Right lobe of liver (tissue), 6 donors: ENCODE results near the gene UBE3C. TPM values are rescaled to one million over a fixed set of nuclear protein-coding genes. Genes with fewer than 3 reads are reported as not detected.
"Not testable (repeated sequence)": the region's sequence is repeated elsewhere in the genome, so short reads cannot be mapped to it uniquely, and the experiment has no call there.

Source experiments
- ATAC-seq, 4 donors: fragments of 200-7000 bp; cut with Tn5 transposase; one replicate each; pipeline ENCODE4 v1.9.1; 2020; ENCODE audit warnings: mild to moderate bottlenecking in 4 of 4, moderate library complexity in 4 of 4
- DNase-seq, 3 donors: peaks; one replicate each; pipeline ENCODE4 v3.0.0-alpha.2; 2020
- H3K27ac ChIP-seq, 3 donors: fragments of 200-600 bp; one replicate each; pipeline ENCODE4 v1.8.0; 2022
- H3K27me3 ChIP-seq, 2 donors: fragments of 200-600 bp; one replicate each; pipeline ENCODE4 v1.8.0; 2022
- H3K36me3 ChIP-seq, 4 donors: fragments of 200-600 bp; sonication (generic) in 1 of 4; one replicate each; pipeline versions ENCODE4 v1.5.1 to v1.8.0; 2017 to 2022; ENCODE audit warnings: control low read depth in 1 of 4
- H3K4me1 ChIP-seq, 4 donors: fragments of 200-600 bp; sonication (generic) in 1 of 4; one replicate each; pipeline versions ENCODE4 v1.5.1 to v1.8.0; 2017 to 2022; ENCODE audit warnings: control low read depth in 1 of 4
- H3K4me3 ChIP-seq, 3 donors: fragments of 200-600 bp; one replicate each; pipeline ENCODE4 v1.8.0; 2022
- H3K9me3 ChIP-seq, 4 donors: fragments of 200-600 bp; sonication (generic) in 1 of 4; one replicate each; pipeline versions ENCODE4 v1.5.1 to v1.8.0; 2017 to 2022; ENCODE audit warnings: control low read depth in 1 of 4
- CTCF ChIP-seq, 4 donors: fragments of 200-600 bp in 3 of 4; fragments of 450-650 bp in 1 of 4; IDR thresholded peaks; one replicate each; pipeline versions ENCODE4 v1.5.1 to v1.8.0; 2016 to 2022; ENCODE audit warnings: antibody characterized with exemption in 4 of 4, mild to moderate bottlenecking in 2 of 4
- POLR2A ChIP-seq: fragments of 450-650 bp; IDR thresholded peaks from one replicate; pipeline ENCODE4 v1.6.1; 2017; ENCODE audit warnings: antibody characterized with exemption, mild to moderate bottlenecking
- WGBS: methylation state at CpG from one replicate; pipeline ENCODE4 v1.1.6; 2018; ENCODE audit warnings: low coverage, low lambda C conversion rate; ENCODE audit not compliant: insufficient coverage; ENCODE audit errors: missing lambda C conversion rate; 5-methylcytosine and 5-hydroxymethylcytosine counted together
- intact Hi-C, 2 donors: fragments of 100-400 bp; cut with DNase I; formaldehyde crosslinking; loops; one replicate each; pipeline versions ENCODE4 v1.11.2 to v1.14.1; 2022
- total RNA-seq, 6 experiments: library from RNA; depleted of rRNA in 2 of 6; stranded (reverse); fragments of >200 nt in 2 of 6; fragmentation: NEBNext Ultra II Directional in 3 of 6; extraction: Animal tissue kit (Norgen Biotek cat#: 25700) in 3 of 6; gene quantifications; one replicate each; pipeline versions ENCODE4 v1.1.0 to v1.2.4, GENCODE V29; 2016 to 2023
- donor health status: DM: no; HTN: yes; CAD: no.
- donor health status: DM: no; HTN: no; CAD: no.
- donor health status: DM: no; HTN: no; CAD: no.
- donor health status: DM: no; HTN: yes; CAD: no.
- donor health status: DM: no; HTN: yes; CAD: no.

Gene UBE3C
- total RNA-seq, 6 experiments from 2014 or later: 28.3 to 48.1 (median 31.9) TPM

GRCh38 chr7:157158400-157158799 lies 19.7 kb downstream of the UBE3C start:
- Histone ChIP-seq H3K27me3 (no peaks in the 10 kb centered on the region), H3K4me3 (no peak overlapping the region), H3K4me1 (no peaks in the 10 kb centered on the region), H3K27ac (no peak overlapping the region), H3K9me3 (no peaks in the 10 kb centered on the region), H3K36me3 (no peaks in the 10 kb centered on the region)
- no peak for ATAC-seq
- intact Hi-C loops: no loop called here
- DNase-seq: no peak
- TF ChIP-seq POLR2A: no peak
- TF ChIP-seq CTCF (IDR thresholded peaks at IDR 0.05): no peak
- 82% methylated on average over 4 of the region's 4 CpGs for WGBS

- H3K4me3 ChIP-seq, H3K9me3 ChIP-seq, ATAC-seq, H3K27me3 ChIP-seq, H3K36me3 ChIP-seq, H3K27ac ChIP-seq, intact Hi-C loops, DNase-seq, H3K4me1 ChIP-seq: not testable (repeated sequence)
- 93% methylated on average over 9 of the region's 9 CpGs for WGBS
These were observed 20.8 kb downstream of the UBE3C start for GRCh38 chr7:157159537-157159936.

GRCh38 chr7:157160433-157160832 lies 21.7 kb downstream of the UBE3C start:
- no peak overlapping the region for H3K27ac ChIP-seq
- intact Hi-C loops: no loop called here
- 75% methylated on average over 1 of the region's 1 CpG for WGBS
- TF ChIP-seq POLR2A (no peak), CTCF (IDR thresholded peaks at IDR 0.05) (no peak)
- H3K4me1 ChIP-seq: no peaks in the 10 kb centered on the region
- no peaks in the 10 kb centered on the region for H3K27me3 ChIP-seq
- DNase-seq (no peak), ATAC-seq (no peak)
- no peaks in the 10 kb centered on the region for H3K9me3 ChIP-seq
- H3K36me3 ChIP-seq: no peaks in the 10 kb centered on the region
- H3K4me3 ChIP-seq: no peak overlapping the region

GRCh38 chr7:157165987-157166386 lies 27.3 kb downstream of the UBE3C start:
- TF ChIP-seq CTCF (IDR thresholded peaks at IDR 0.05) (no peak), POLR2A (no peak)
- DNase-seq: no peak
- Histone ChIP-seq H3K27ac (no peak overlapping the region), H3K4me3 (no peak overlapping the region), H3K27me3 (no peaks in the 10 kb centered on the region), H3K4me1 (no peaks in the 10 kb centered on the region), H3K36me3 (peaks cover 0 to 13% (median 5%) of the 10 kb centered on the region in 4 donors), H3K9me3 (no peaks in the 10 kb centered on the region)
- no peak for ATAC-seq
- intact Hi-C loops: no loop called here
- 50% methylated on average over 1 of the region's 1 CpG for WGBS

GRCh38 chr7:157168571-157168970 lies 29.8 kb downstream of the UBE3C start:
- DNase-seq (no peak), ATAC-seq (no peak)
- Histone ChIP-seq H3K36me3 (peaks cover 0 to 30% (median 9%) of the 10 kb centered on the region in 4 donors), H3K9me3 (no peaks in the 10 kb centered on the region), H3K4me1 (no peaks in the 10 kb centered on the region), H3K4me3 (no peak overlapping the region), H3K27me3 (no peaks in the 10 kb centered on the region), H3K27ac (no peak overlapping the region)
- 94% methylated on average over 5 of the region's 5 CpGs for WGBS
- TF ChIP-seq POLR2A (no peak), CTCF (IDR thresholded peaks at IDR 0.05) (no peak)
- intact Hi-C loops: no loop called here
